Measurements from ENCODE around the gene CHERP.
A peak's percentile ranks its signal among the peaks of the same experiment; 100 is the strongest.
"Not testable (repeated sequence)": the region's sequence is repeated elsewhere in the genome, so short reads cannot be mapped to it uniquely, and the experiment has no call there.

The CHERP gene

DNA sequence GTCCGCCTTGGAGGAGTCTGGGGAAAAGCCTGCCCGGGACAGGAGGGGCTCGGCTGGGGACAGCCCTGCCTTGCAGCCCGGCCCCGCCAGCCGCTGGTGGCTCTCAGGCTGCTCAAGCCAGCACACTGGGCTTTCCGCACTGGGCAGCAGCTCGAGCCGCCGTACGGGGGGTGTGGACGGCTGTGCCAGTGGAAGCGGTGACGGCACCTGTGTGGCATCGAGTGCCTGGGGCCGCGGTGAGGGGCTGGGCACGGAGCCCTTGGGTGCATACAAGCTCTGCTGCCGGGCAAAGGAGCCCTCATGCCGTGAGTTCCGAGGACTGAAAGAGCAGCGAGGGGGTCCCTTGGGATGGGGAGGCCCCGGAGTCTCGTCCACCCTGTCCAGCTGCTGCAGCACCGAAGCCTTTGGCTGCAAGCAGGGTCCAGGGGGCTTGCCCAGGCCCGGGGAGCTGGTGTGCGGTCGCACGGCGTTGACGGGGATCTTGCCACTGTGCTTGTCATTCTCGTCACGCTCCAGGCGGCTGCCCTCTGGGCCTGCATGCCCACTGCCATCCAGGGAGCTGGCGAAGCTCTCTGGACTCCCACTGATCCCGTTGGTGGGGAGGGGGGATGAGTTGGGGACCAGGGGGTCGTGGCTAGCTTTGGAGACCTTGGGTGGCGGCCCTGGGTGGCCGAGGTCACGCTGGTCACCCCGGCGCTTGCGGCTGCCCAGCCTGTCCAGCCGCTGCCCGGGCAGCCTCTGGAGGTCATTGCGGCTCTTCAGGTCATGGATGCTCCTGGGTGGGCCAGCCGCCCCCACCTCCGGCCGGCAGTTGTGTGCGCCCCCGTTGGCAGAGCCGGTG, 34.7 kb upstream of the CHERP start:
- DNase-seq = no peak

DNA sequence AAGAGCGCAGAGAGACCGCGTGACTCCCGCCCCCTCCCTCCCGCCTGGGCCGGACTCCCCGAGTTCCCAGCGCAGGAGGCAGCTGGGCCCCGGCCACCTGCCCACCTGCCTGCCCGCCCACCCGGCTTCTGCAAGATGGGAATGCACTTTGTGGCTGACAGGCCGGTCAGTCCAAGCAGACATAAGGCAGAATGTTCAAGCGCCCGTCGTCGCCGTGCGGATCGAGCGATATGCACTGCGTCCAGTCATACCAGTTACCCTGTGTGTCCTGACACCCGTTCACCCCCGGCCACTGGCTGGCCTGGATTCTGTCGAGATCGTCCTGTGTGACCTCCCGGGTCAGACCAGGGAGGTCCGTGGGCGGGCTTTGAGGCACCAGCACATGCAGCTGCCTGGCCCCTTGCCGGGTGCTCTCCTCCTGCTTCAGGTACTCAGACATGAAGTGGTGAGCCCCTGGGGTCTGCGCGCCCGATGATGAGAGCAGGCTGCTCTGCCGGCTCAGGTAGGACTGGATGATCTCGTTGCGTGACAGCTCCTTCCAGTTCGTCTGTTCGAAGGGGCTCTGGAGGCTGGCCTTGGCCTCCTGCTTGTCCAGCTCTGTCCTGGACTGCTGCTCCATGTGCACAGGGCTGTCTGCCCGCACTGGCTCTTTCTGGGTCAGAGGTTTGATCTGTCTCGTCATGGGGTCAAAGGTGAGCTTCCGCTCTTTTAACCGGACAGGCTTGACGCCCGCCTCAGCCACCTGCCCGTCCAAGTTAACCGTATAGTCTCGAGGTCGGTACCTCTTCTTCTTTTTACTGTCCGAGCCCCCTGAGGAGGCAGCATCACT, 33.8 kb upstream of the CHERP start:
- no peak for DNase-seq

DNA sequence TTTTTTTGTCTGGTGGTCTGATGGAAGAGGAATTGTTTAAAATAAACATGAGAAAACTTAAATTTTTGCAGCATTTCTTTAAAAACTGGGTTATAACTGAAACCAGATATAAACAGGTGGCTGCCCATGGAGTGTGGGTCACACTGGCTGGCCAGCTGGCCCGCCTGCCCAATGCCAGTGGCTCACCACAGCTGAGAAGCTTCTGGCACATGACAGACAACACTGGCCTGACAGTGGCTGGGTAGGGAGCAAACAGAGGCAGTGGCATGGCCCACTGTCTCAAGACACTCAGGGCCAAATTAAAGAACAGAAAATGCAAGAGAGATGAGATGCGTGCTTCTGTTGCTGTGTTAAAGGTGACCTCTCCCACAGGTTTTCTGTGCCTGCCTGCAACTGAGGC, 33.0 kb upstream of the CHERP start:
- DNase-seq = no peak

DNA sequence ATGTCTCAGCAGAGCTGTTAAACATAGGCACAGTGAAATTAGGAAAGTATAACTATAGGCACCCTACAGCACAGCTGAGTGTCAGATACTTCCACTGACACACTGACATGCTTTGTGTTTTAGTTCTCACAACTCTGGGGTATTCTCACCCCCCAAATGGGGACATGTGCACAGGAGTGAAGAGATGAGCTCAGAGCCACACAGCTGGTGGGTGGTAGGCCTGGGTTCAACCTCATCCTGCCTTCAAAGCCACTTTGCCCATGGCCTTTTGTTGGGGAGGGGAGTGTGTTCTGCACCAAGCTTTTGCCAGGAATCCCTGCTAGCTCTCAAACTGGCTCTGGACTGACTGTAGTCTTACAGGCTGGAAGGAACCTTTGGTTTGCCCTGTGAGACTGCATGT, 31.7 kb upstream of the CHERP start:
- no peak for DNase-seq

DNA sequence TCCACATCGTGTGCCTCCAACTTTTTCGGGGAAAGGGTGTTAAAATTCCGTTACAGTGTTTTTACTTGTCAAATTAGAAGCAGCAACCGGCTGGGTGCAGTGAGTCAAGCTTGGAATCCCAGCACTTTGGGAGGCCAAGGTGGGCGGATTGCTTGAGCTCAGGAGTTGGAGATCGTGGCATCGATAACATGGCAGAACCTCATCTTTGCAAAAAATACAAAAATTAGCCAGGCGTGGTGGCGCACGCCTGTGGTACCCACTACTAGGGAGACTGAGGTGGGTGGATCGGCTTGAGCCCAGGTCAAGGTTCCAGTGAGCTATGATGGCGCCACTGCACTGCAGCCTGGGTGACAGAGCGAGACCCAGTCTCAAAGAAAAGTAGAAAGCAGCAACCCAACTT, 31.1 kb upstream of the CHERP start:
- no peak for DNase-seq

DNA sequence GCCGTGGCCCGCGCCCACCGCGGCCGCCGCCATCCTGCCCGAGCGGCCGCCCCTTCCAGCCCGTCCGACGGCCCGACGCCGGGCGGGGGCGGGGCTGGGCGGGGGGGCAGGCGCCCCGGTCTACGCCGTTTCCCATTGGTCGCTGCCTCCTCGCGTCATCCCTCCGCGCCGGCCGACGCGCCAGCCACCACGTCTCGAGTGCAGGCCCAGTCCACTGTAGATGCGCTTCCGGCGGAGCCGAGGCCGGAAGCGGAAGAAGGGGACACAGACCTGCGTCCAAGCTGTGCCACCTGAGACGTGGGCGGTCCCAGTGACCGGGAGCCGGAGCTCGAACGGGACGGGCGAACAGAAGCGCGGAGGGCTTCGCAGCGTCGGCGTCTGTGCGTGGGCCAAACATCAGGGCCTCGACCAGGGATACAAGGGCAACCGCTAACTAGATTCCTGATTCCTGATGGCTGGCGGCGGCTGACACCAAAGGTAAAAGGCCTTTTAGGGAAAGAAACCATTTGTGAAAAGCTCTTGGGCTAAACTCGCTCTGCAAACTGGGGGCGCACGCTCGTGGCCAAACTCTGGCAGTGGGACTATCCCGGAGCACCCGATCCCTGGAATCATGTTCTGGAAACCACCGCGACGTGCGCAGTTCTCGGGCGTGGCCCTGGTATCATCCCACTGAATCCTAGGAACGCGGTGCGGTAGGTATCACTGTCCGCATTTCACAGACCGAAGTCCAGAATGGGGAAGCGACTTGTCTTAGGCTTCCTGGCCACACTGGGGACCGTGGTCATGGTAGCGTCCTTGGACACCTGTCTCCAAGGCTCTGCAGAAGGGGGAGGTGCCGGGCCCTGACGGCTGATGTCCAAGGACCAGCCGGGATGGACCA, 30.3 kb upstream of the CHERP start, which contains the start of gene SLC35E1:
TSS of gene SLC35E1 (minus strand) at position 84 of the 880 bp plus-strand sequence. CDS start at position 33, 51 bp downstream.
- DNase-seq = peak; percentile 96

DNA sequence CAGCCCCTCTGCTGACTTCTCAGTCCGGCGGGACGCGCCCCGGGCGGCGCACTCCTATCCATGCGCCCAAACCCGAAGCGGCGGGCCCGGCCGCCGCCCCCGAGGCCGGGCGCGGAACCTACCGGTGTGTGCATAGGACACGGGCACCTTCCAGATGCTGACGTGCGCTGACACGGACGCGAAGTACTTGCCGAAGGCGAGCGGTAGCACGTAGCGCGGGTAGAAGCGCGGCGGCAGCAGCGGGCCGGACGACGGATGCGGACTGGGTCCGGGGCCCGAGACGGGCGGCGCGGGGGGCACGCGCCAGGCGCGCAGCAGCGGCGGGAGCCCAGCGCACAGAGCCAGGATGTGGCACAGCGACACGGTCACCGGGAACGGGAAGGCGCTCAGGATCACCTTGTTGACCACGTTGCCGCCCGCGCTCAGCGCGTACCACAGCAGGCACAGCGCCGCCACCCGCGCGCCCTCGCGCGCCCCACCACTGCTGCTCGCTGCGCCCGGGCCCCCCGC, 29.6 kb upstream of the CHERP start:
- DNase-seq = peak; percentile 76

DNA sequence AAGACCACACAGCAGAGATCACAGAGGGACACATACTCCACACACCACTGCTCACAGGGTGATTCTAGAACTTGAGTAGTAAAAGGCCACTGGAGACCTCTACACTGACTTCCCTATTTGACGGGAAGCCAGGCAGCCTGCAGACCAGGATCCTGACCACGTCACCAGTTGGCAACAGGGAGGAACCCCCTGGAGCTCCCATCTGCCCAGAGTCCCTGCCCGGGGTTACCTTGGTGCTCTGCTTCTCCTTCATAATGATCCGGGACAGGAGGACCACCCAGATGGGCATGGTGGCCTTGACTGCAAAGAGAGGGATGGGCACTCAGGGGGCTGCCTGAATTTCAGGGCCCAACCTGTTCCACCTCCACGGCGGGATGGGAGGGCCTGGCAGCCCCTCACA, 29.0 kb upstream of the CHERP start:
- DNase-seq = no peak

DNA sequence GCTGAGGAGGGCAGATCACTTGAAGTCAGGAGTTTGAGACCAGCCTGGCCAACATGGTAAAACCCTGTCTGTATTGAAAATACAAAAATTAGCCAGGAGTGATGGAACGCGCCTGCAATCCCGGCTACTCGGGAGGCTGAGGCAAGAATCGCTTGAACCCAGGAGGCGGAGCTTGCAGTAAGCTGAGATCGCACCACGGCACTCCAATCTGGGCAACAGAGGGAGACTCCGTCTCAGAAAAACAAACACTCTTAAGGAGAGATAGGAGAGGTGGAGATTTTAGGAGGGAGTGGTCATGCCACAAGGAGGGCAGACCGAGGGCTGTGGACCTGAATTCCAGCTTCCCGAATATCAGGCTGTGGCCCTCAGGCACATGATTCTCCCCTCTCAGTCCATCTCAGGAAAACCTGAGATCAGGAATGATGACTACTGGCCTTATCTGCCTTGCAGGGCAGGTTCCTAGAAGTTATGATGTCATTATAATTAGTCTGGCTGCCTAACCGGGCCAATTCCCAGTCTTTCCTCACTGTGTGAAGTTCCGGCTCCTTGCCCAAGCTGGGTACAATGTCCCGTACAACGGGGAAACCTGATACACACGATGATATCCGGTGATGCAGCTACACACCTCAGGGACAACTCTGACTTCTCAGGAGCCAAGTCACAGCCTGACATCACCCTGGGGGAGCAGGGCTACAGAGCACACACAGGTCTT, 27.5 kb upstream of the CHERP start:
- no peak for DNase-seq

DNA sequence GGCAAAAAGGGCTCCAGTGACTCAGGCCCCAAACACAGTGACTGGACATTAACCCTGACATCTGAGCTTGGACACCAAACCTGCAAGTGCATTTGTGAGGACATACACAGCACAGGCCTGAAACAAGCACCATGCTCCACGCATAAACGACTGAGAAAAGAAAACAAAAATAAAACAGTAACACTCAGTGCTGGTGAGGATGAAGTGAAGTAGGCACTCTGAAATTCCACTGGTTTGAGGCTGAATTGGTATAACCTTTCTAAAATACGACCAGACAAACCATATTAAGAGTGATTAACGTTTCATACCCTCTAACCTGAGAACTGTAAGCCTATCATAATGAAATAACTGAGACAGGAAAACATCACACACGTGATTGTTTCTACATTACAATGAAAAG, 24.5 kb upstream of the CHERP start:
- no peak for DNase-seq

DNA sequence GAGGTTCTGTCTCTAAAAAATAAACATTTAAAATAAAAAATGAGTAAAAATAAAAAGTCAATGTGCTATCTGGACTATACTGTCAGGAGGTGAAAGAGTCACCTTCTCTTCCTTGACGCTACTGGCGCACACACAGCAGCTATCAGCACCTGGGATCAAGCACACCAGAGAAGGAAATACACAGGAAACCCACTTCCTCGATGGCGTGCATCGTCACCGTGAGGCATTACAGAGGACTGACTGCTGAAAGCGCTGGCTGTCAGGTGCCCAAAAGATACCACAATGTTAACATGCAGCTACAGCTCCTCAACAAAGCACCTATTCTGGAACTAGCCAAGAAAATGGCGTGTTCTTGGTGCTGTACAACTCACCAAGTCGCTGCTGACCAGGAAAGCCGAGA, 23.9 kb upstream of the CHERP start:
- peak; percentile 73 for DNase-seq

DNA sequence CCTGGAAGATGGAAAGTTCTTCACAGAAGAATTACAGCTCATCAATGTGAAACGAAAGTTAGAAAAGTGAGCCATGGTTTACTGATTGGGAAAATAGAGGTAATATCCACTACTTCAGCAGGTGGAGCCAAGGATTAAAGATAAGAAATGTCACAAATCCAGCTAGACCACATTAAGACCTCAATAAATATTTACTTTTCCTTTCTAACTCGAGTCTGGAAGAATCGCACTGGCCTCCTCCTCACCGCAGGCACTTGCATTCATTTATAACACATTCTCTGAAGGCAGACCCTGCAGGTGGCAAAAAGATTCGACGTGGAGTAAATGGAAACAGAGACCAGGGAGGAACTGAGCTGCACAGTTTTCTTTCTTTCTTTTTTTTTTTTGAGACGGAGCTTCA, 22.6 kb upstream of the CHERP start:
- DNase-seq = no peak

DNA sequence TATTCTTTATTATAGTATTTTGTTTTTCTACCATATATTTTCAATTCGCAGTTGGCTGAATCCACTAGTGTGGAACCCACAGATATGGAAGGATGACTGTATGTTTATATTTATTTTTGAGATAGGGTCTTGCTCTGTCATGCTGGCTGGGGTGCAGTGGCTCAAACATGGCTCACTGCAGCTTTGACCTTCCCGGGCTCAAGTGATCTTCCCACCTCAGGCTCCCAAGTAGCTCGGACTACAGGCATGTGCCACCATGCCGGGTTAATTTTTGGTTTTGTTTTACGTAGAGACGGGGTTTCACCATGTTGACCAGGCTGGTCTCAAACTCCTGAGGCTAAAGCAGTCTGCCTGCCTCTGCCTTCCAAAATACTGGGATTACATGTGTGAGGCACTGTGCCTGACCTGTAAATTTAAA, 20.4 kb upstream of the CHERP start:
- DNase-seq = no peak

DNA sequence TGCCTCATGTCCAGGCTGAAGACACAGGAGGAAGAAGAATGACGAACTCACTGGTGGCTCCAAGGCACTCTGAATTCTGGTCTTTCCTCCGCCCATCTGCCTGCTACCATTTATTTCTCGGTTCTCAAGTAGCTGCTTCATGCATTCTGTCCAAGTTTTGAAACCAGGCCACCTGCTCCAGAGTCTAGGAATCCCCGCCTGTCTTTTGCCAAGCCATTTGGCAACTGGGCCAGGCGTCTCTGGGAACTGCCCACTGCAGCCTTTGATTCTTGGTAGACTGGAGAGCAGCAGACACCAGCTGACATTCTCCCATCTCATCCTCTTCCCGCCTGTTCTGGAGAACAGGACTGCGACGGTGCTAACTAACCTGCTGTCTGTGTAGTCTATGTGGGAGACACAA, 19.1 kb upstream of the CHERP start:
- no peak for DNase-seq

DNA sequence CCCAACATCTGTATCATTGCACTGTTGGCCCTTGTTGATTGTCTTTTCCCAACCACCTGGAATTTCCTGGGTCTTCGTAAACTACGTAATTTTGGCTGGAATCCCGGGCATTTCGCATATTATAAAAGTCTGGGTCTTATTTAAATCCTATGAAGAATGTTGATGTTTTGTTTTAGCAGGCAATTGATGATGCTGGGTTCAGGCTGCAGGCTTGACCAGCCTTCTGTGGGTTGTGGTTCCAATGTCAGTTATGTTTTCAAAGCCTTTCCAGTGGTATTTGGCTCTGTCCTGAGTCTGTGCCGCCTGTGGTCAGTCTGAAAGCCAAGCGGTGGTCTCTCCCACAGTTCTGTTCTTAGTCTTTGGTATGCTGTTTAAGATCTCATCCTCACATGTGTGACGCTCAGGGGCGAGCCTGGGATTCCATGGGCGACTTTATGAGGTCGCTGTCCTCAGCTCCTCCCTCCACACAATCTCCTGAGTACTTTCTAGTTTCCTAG, 17.6 kb upstream of the CHERP start:
- DNase-seq = no peak

DNA sequence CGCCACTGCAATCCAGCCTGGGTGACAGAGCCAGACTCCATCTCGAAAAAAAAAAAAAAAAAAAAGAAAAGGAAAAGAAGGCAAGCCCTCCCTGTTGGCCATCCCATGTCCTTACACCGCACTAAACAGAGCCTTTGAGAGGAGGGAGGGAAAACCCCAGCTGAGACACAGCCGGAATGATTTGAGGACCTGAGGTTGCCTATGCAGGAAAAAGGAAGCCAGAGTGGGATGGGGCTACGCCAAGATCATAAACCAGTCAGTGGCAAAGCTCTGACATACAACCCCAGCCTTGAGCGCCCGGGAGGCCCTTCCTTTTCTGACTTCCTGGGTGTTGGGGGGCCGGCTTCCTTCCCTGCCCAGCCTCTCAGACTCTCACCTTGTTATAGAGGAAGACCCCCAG, 12.5 kb upstream of the CHERP start:
- no peak for DNase-seq

DNA sequence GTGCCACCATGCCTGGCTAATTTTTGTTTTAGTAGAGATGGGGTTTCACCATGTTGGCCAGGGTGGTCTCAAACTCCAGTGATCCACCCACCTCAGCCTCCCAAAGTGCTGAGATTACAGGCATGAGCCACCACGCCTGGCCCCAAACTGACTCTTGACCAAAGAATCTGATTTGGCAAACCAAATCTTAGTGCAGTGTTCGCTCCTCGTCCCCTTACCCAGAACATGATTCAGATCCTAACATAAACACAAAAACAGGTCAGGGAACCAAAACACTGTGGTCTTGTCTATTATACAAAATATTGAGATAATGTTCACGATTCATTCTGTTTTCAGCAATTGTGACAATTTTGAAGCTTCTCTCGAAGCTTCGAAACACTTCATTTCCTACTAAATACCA, 9.7 kb upstream of the CHERP start:
- DNase-seq = not testable (repeated sequence)

DNA sequence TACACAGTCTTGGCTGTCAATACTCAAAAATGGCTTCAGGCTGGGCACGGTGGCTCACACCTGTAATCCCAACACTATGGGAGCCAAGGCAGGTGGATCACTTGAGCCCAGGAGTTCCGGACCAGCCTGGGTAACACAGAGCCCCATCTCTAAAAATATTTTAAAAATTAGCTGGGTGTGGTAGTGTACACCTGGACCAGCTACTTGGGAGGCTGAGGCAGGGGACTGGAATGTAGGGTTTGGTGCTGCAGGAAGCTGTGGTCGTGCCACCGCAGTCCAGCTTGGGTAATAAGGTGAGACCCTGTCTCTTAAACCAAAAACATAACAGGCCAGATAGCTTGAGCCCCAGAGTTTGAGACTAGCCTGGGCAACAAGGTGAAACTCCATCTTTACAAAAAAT, 6.7 kb upstream of the CHERP start:
- DNase-seq = no peak

DNA sequence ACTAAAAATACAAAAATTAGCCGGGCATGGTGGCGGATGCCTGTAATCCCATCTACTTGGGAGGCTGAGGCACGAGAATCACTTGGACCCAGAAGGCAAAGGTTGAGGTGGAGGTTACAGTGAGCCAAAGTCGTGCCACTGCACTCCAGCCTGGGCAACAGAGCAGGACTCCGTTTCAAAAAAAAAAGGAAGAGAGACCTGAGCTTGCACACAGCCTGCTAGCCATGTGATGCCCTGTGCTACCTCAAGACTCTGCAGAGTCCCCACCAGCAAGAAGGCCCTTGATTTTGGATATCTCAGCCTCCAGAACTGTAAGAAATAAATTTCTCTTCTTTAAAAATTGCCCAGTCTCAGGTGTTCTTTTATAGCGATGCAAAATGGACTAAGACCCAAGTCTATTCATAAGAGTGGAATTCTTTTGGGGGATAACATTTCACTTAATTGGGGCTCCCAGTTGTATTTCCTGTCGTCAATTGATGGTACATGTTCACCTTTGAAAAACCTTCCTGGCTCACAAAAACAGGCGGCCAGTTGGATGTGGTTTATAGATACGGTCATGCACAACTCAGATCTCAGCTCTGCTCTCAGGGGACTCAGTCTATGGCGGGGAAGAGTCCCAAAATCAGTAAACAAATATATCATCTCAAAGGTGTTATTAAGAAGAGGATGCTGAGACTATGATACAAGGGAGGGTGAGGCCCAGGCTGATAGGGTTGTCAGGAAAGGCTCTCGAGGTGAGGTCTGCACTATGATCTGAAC, 2.4 kb upstream of the CHERP start:
- no peak for DNase-seq

DNA sequence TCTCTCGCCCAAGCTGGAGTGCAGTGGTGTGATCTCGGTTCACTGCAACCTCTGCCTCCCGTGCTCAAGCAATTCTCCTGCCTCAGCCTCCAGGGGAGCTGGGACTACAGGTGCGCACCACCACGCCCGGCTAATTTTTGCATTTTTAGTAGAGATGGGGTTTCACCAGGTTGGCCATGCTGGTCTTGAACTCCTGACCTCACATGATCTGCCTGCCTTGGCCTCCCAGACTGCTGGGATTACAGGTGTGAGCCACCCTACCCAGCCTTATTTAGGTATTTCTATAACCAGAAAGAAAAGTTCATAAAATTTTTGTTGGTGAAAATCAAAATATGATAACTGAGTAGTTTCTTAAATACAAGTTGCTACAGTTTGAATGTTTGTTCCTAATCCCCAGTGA, 1.5 kb upstream of the CHERP start:
- DNase-seq = not testable (repeated sequence)

DNA sequence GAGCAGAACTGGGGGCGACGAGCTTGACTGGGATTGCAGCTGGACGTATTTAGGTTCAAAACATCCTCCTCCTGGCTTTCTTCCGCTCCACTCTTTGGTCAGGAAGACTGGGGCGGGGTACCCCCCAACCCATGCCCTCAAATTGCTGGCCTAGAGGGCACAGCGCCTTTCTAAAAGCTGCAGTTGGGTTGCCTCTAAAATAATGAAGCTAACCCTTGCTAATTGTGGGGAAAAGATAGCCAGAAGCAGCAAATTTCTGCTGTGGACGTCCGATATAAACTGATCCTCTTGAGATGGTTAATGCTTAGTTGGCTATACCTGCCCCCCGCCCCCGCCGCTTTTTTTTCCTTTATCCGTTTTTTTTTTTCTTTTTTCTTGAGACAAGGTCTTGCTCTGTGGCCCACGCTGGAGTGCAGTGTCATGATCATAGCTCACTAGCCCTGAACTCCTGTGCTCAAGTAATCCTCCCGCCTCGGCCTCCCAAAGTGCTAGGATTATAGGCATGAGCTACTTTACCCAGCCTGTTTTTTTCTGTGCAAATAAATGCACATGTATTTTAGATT, 754 bp upstream of the CHERP start:
- DNase-seq = no peak

All from activated CD8-positive, alpha-beta memory T cell treated with anti-CD3 and anti-CD28 coated beads, Interleukin-2, amount 50 U/mL, for 48 hours (primary cell).